ENCODE measurements around the gene SAMD13. TPM values are rescaled to one million over a fixed set of nuclear protein-coding genes. Genes with fewer than 3 reads are reported as not detected.

SAMD13 gene
- total and polyA plus RNA-seq, 2 of the 8 experiments (the other 6 are each of a cell fraction or from before 2014, with no cell fraction given) = 0.86 to 2.3 TPM

DNA sequence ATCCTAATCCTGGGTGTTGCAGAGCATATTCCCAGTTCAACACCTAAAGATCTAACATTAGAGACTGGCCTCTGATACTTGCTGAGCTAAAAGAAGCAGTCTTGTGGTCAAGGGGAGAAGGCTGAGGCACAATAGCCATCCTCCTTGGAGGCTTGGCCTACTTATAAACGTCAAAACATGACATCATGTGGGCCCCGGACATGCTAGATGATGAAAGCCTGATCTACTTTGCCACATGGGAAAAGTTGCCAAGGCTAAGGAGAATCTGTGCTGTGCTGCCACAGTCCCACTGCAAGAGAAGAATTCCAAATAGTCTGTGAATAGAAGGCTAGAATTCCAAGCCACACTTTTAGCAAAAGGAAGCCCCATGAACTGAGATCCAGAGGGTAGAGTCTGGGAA lies 43.9 kb upstream of the SAMD13 start:
- Histone ChIP-seq H3K9me3 (ENCODE audit: insufficient read depth in 2 of 2, low read depth in 1 of 2, low read length in 1 of 2) (no peaks in the 10 kb centered on the region), H3K14ac (ENCODE audit: insufficient read length) (no peak overlapping the region), H2BK20ac (ENCODE audit: low read length) (no peak overlapping the region), H2BK5ac (ENCODE audit: low read depth, low read length) (no peak overlapping the region), H3K56ac (replicated peaks; ENCODE audit: insufficient read length, low read depth, low read length) (no peak overlapping the region), H2BK120ac (replicated peaks; ENCODE audit: low read depth, low read length) (no peak overlapping the region), H3K23ac (ENCODE audit: insufficient read length) (no peak overlapping the region), H3K79me2 (ENCODE audit: control insufficient read depth in 1 of 2, insufficient read depth in 2 of 2, low read length in 2 of 2) (no peaks in the 10 kb centered on the region), H2AFZ (ENCODE audit: low read length) (no peak overlapping the region), H4K5ac (ENCODE audit: insufficient read length, low read depth, low read length) (no peak overlapping the region), H3K36me3 (ENCODE audit: control insufficient read depth in 2 of 4, insufficient read depth in 4 of 4, low read length in 3 of 4) (no peaks in the 10 kb centered on the region), H4K8ac (ENCODE audit: extremely low read depth, insufficient read depth, low read length) (no peak overlapping the region), H4K20me1 (replicated peaks in 1 of 2; ENCODE audit: control insufficient read depth in 1 of 2, insufficient read depth in 2 of 2, low read length in 2 of 2) (no peaks in the 10 kb centered on the region), H3K4me2 (ENCODE audit: insufficient read depth in 1 of 2, low read depth in 2 of 2, low read length in 2 of 2) (no peak overlapping the region), H3K27ac (ENCODE audit: low read depth, low read length) (no peak overlapping the region), H3K18ac (ENCODE audit: extremely low read depth, low read length) (no peak overlapping the region), H3K9ac (replicated peaks in 1 of 4; ENCODE audit: extremely low read depth in 1 of 4, low read depth in 3 of 4, low read length in 3 of 4) (no peak overlapping the region), H3K23me2 (ENCODE audit: low read depth, low read length) (no peaks in the 10 kb centered on the region), H3K4ac (replicated peaks; ENCODE audit: insufficient read length, low read depth, low read length) (no peak overlapping the region), H2BK15ac (ENCODE audit: low read length) (no peak overlapping the region), H3K27me3 (replicated peaks in 1 of 4; ENCODE audit: control insufficient read depth in 3 of 4, extremely low read depth in 1 of 4, insufficient read depth in 3 of 4, low read length in 3 of 4) (no peaks in the 10 kb centered on the region), H3K4me3 (ENCODE audit: extremely low read depth in 1 of 4, insufficient read depth in 2 of 4, low read depth in 3 of 4, low read length in 4 of 4) (no peak overlapping the region), H3K79me1 (ENCODE audit: low read depth, low read length) (no peaks in the 10 kb centered on the region), H2AK5ac (ENCODE audit: low read depth, low read length) (no peak overlapping the region), H2BK12ac (ENCODE audit: low read depth, low read length) (no peak overlapping the region), H3K4me1 (replicated peaks in 1 of 4; ENCODE audit: control insufficient read depth in 3 of 4, insufficient read depth in 4 of 4, low read length in 3 of 4) (peaks cover 3 to 8% (median 4%) of the 10 kb centered on the region in 4 experiments; a peak in 5 of 7 replicates), H4K91ac (replicated peaks; ENCODE audit: insufficient read length, low read length) (no peak overlapping the region)
- CTCF ChIA-PET (ENCODE audit: partially characterized antibody) = interaction anchor here (0.8 kb wide), 1 partner anchor 10 kb away, joined by 3 read pairs; no protein-coding TSS in a partner anchor
- FAIRE-seq (no peak), DNase-seq (ENCODE audit: low read depth in 1 of 2, low spot score in 2 of 2) (no peak)
- WGBS, 2 experiments (ENCODE audit: extremely low coverage in 1 of 2, insufficient coverage in 1 of 2, insufficient read length in 1 of 2, insufficient replicate concordance in 2 of 2, low coverage in 1 of 2, low lambda C conversion rate in 2 of 2, missing lambda C conversion rate in 1 of 2) = 76% methylated on average over 2 of the region's 2 CpGs; no CpG with 5 or more reads in 1 of the 2 experiments
- POLR2A ChIA-PET (ENCODE audit: partially characterized antibody) = interaction anchor here (0.7 kb wide), 1 partner anchor 247 kb away, joined by 3 read pairs; no protein-coding TSS in a partner anchor
- no peak for TF ChIP-seq EGR1 (IDR thresholded peaks at IDR 0.05; ENCODE audit: borderline replicate concordance, low read depth, low read length)
- no peak for TF ChIP-seq HDAC6 (IDR thresholded peaks at IDR 0.05; ENCODE audit: low read depth, low read length)
- TF ChIP-seq SIN3A (conservative IDR thresholded peaks at IDR 0.05 in 1 of 2, IDR thresholded peaks at IDR 0.05 in 1 of 2; ENCODE audit: low read depth in 1 of 2, low read length in 2 of 2) = no peak
- no peak for TF ChIP-seq GTF2F1 (IDR thresholded peaks at IDR 0.05; ENCODE audit: borderline replicate concordance, low read depth, low read length)
- no peak for TF ChIP-seq SP1 (IDR thresholded peaks at IDR 0.05; ENCODE audit: low read depth, low read length)
- TF ChIP-seq, protein P1, sequence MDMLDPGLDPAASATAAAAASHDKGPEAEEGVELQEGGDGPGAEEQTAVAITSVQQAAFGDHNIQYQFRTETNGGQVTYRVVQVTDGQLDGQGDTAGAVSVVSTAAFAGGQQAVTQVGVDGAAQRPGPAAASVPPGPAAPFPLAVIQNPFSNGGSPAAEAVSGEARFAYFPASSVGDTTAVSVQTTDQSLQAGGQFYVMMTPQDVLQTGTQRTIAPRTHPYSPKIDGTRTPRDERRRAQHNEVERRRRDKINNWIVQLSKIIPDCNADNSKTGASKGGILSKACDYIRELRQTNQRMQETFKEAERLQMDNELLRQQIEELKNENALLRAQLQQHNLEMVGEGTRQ (IDR thresholded peaks at IDR 0.05; ENCODE audit: low read length) = no peak
- TF ChIP-seq, protein P2, sequence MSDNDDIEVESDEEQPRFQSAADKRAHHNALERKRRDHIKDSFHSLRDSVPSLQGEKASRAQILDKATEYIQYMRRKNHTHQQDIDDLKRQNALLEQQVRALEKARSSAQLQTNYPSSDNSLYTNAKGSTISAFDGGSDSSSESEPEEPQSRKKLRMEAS (IDR thresholded peaks at IDR 0.05) = no peak
- TF ChIP-seq MAFK (IDR thresholded peaks at IDR 0.05; ENCODE audit: low read depth, low read length) = no peak
- TF ChIP-seq EZH2 (IDR thresholded peaks at IDR 0.05; ENCODE audit: low read depth, low read length, severe bottlenecking) = no peak
- no peak for TF ChIP-seq ZNF274 (IDR thresholded peaks at IDR 0.05; ENCODE audit: borderline replicate concordance, extremely low read depth, low read length)
- no peak for TF ChIP-seq JUND (IDR thresholded peaks at IDR 0.05; ENCODE audit: low read length)
- TF ChIP-seq CHD1 (IDR thresholded peaks at IDR 0.05; ENCODE audit: low read depth, low read length) = no peak
- TF ChIP-seq CBX5 (IDR thresholded peaks at IDR 0.05; ENCODE audit: low read depth, low read length) = no peak
